ENCODE measurements around the gene ODAD4.
"Not testable (repeated sequence)": the region's sequence is repeated elsewhere in the genome, so short reads cannot be mapped to it uniquely, and the experiment has no call there.

GRCh38 chr17:42013740-42014139 lies 83.3 kb downstream of the ODAD4 start:
- not testable (repeated sequence) for TF ChIP-seq CTCF, POLR2A (IDR thresholded peaks at IDR 0.05)

Data from tibial nerve (tissue), 3 donors.